OCI-LY7 (cell line): Measurements from ENCODE around the gene ADARB2.

ENCODE experiments used
- EZH2phosphoT487 ChIP-seq: fragments of 200-600 bp; sonication (generic); IDR thresholded peaks from 2 replicates; pipeline ENCODE4 v1.6.1; 2018; ENCODE audit warnings: low read depth, borderline replicate concordance, mild to moderate bottlenecking, mixed run types, antibody characterized with exemption, low read length, moderate library complexity, mixed read lengths
- TF ChIP-seq, protein P1 (sequence below): fragments of 200-600 bp; sonication (generic); conservative IDR thresholded peaks from 2 replicates; pipeline ENCODE4 v1.5.1; 2014; ENCODE audit warnings: mild to moderate bottlenecking, antibody characterized with exemption, low read length, moderate library complexity, mixed read lengths

- TF ChIP-seq, protein P1, sequence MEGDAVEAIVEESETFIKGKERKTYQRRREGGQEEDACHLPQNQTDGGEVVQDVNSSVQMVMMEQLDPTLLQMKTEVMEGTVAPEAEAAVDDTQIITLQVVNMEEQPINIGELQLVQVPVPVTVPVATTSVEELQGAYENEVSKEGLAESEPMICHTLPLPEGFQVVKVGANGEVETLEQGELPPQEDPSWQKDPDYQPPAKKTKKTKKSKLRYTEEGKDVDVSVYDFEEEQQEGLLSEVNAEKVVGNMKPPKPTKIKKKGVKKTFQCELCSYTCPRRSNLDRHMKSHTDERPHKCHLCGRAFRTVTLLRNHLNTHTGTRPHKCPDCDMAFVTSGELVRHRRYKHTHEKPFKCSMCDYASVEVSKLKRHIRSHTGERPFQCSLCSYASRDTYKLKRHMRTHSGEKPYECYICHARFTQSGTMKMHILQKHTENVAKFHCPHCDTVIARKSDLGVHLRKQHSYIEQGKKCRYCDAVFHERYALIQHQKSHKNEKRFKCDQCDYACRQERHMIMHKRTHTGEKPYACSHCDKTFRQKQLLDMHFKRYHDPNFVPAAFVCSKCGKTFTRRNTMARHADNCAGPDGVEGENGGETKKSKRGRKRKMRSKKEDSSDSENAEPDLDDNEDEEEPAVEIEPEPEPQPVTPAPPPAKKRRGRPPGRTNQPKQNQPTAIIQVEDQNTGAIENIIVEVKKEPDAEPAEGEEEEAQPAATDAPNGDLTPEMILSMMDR: no peak
- TF ChIP-seq EZH2phosphoT487: no peak
Observed at GRCh38 chr10:1452777-1453176, 284.5 kb downstream of the ADARB2 start.
